Left lung (tissue), 10 donors: Measurements from ENCODE around the gene IQSEC2. TPM values are rescaled to one million over a fixed set of nuclear protein-coding genes. Genes with fewer than 3 reads are reported as not detected.

Experiments
- ATAC-seq: fragments of 200-7000 bp; cut with Tn5 transposase; one replicate; pipeline ENCODE4 v1.9.1; 2020; ENCODE audit warnings: moderate library complexity
- DNase-seq, 4 donors: peaks; one replicate each; pipeline ENCODE4 v3.0.0-alpha.2; 2013 to 2020
- H3K27ac ChIP-seq, 2 donors: fragments of 200-600 bp; sonication (generic) in 1 of 2; one replicate each; pipeline versions ENCODE4 v1.5.0 to v1.8.0; 2020 to 2021
- H3K27me3 ChIP-seq, 2 donors: fragments of 200-600 bp; sonication (generic) in 1 of 2; one replicate each; pipeline versions ENCODE4 v1.5.0 to v1.8.0; 2020 to 2021
- H3K36me3 ChIP-seq, 2 donors: fragments of 200-600 bp; sonication (generic) in 1 of 2; one replicate each; pipeline versions ENCODE4 v1.5.0 to v1.8.0; 2020 to 2021
- H3K4me1 ChIP-seq, 2 donors: fragments of 200-600 bp; one replicate each; pipeline ENCODE4 v1.8.0; 2021
- H3K4me3 ChIP-seq, 2 donors: fragments of 200-600 bp; sonication (generic) in 1 of 2; one replicate each; pipeline versions ENCODE4 v1.5.0 to v1.8.0; 2020 to 2021; ENCODE audit warnings: mild to moderate bottlenecking in 1 of 2
- H3K9me3 ChIP-seq, 2 donors: fragments of 200-600 bp; sonication (generic) in 1 of 2; one replicate each; pipeline versions ENCODE4 v1.5.0 to v1.8.0; 2020 to 2021
- CTCF ChIP-seq, 2 donors: fragments of 200-600 bp; sonication (generic) in 1 of 2; IDR thresholded peaks; one replicate each; pipeline versions ENCODE4 v1.5.0 to v1.8.0; 2021; ENCODE audit warnings: antibody characterized with exemption in 2 of 2
- intact Hi-C, 2 donors: fragments of 100-400 bp; cut with DNase I; formaldehyde crosslinking; loops; one replicate each; pipeline versions ENCODE4 v1.11.2 to v1.14.2; 2022
- polyA plus RNA-seq, 6 donors: library from polyadenylated mRNA; unstranded; fragments of 120-200 nt; gene quantifications; one replicate each; pipeline ENCODE4 v1.2.1, GENCODE V29; 2013; ENCODE audit not compliant: insufficient read length in 6 of 6
- total RNA-seq, 2 donors: library from RNA; stranded (reverse); fragmentation: NEBNext Ultra II Directional; extraction: Animal tissue kit (Norgen Biotek cat#: 25700); gene quantifications; one replicate each; pipeline ENCODE4 v1.2.1, GENCODE V29; 2021
- donor health status: DM: no; HTN: yes; CAD: no.
- donor health status: DM: no; HTN: no; CAD: no.

The IQSEC2 gene
- total and polyA plus RNA-seq, 8 donors: 13.6 to 17.3 (median 15.0) TPM

- Histone ChIP-seq H3K4me3 (no peak overlapping the region), H3K36me3 (peaks cover 0 to 7% of the 10 kb centered on the region in 2 donors), H3K27ac (no peak overlapping the region), H3K9me3 (no peaks in the 10 kb centered on the region), H3K4me1 (no peaks in the 10 kb centered on the region), H3K27me3 (peaks cover 0 to 11% of the 10 kb centered on the region in 2 donors)
- DNase-seq (no peak), ATAC-seq (no peak)
- intact Hi-C loops: no loop called here
- no peak for TF ChIP-seq CTCF (IDR thresholded peaks at IDR 0.05)
Observed at GRCh38 chrX:53253293-53254020, 27.9 kb downstream of the IQSEC2 start.

GRCh38 chrX:53251307-53251706 is 30.1 kb downstream of the IQSEC2 start:
- no peak for TF ChIP-seq CTCF (IDR thresholded peaks at IDR 0.05)
- intact Hi-C loops: no loop called here

GRCh38 chrX:53250556-53250955 is 30.8 kb downstream of the IQSEC2 start:
- Histone ChIP-seq H3K36me3 (peaks cover 0 to 7% of the 10 kb centered on the region in 2 donors), H3K27ac (no peak overlapping the region), H3K9me3 (no peaks in the 10 kb centered on the region), H3K4me3 (no peak overlapping the region), H3K4me1 (no peaks in the 10 kb centered on the region), H3K27me3 (no peaks in the 10 kb centered on the region)
- ATAC-seq: no peak
- no peak for DNase-seq
- TF ChIP-seq CTCF (IDR thresholded peaks at IDR 0.05): no peak
- intact Hi-C loops: no loop called here

More at GRCh38 chrX:53251307-53251706, 30.1 kb downstream of the IQSEC2 start:
- Histone ChIP-seq H3K27me3 (no peaks in the 10 kb centered on the region), H3K4me1 (no peaks in the 10 kb centered on the region), H3K27ac (no peak overlapping the region), H3K9me3 (no peaks in the 10 kb centered on the region), H3K4me3 (no peak overlapping the region), H3K36me3 (peaks cover 0 to 7% of the 10 kb centered on the region in 2 donors)
- DNase-seq (no peak), ATAC-seq (no peak)

- no peak for ATAC-seq
- no peak for TF ChIP-seq CTCF (IDR thresholded peaks at IDR 0.05)
Observed at GRCh38 chrX:53249408-53250042, 31.9 kb downstream of the IQSEC2 start.

GRCh38 chrX:53247928-53248327 is 33.5 kb downstream of the IQSEC2 start:
- intact Hi-C loops: no loop called here

More at GRCh38 chrX:53249408-53250042, 31.9 kb downstream of the IQSEC2 start:
- no peaks in the 10 kb centered on the region for H3K4me1 ChIP-seq
- no peak overlapping the region for H3K27ac ChIP-seq
- no peaks in the 10 kb centered on the region for H3K9me3 ChIP-seq
- H3K36me3 ChIP-seq: peaks cover 0 to 7% of the 10 kb centered on the region in 2 donors
- intact Hi-C loops: no loop called here
- no peaks in the 10 kb centered on the region for H3K27me3 ChIP-seq
- no peak for DNase-seq
- no peak overlapping the region for H3K4me3 ChIP-seq

More at GRCh38 chrX:53247928-53248327, 33.5 kb downstream of the IQSEC2 start:
- Histone ChIP-seq H3K4me1 (no peaks in the 10 kb centered on the region), H3K9me3 (no peaks in the 10 kb centered on the region), H3K27me3 (no peaks in the 10 kb centered on the region), H3K4me3 (no peak overlapping the region), H3K36me3 (peaks cover 0 to 7% of the 10 kb centered on the region in 2 donors), H3K27ac (no peak overlapping the region)
- ATAC-seq: no peak
- no peak for DNase-seq
- no peak for TF ChIP-seq CTCF (IDR thresholded peaks at IDR 0.05)
